ENCODE results near the gene AGRN.
A peak's percentile ranks its signal among the peaks of the same experiment; 100 is the strongest.
"Not testable (repeated sequence)": the region's sequence is repeated elsewhere in the genome, so short reads cannot be mapped to it uniquely, and the experiment has no call there.

The AGRN gene

DNA sequence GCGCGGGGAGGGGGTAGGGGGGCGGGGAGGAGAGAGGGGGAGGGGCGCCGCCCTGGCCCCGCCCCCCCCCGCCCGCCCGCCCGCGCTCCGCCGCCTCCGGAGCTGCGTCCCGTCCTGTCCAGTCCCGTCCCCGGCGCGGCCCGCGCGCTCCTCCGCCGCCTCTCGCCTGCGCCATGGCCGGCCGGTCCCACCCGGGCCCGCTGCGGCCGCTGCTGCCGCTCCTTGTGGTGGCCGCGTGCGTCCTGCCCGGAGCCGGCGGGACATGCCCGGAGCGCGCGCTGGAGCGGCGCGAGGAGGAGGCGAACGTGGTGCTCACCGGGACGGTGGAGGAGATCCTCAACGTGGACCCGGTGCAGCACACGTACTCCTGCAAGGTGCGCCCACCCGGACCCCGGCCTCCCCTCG is at the start of gene AGRN:
AGRN (plus strand) TSS at position 121 of the 405 bp plus-strand sequence; CDS start at position 174, 53 bp downstream.
- no peak for DNase-seq (ENCODE audit: low spot score)

DNA sequence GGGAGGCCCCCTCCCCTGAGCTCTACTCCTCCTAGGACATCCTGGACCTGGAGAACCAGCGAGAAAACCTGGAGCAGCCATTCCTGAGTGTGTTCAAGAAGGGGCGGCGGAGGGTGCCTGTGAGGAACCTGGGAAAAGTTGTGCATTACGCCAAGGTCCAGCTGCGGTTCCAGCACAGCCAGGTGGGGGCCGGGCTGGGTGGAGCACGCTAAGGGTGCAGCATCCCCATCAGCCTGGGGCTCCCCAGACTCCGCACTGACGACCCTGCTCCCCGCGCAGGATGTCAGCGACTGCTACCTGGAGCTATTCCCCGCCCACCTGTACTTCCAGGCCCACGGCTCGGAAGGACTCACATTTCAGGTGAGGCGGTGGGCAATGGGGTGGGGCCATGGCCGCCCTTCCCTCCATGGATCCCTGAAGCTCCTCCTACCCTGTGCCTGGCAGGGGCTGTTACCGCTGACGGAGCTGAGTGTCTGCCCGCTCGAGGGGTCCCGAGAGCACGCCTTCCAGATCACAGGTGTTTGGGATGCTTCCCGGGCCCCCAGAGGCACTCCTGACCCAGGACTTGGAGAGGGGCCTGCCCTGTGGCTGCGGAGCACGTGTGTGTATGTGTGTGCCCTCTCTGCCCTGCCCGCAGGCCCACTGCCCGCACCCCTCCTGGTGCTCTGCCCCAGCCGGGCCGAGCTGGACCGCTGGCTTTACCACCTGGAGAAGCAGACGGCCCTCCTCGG is 49.5 kb upstream of the AGRN start:
- DNase-seq (ENCODE audit: low spot score): no peak

DNA sequence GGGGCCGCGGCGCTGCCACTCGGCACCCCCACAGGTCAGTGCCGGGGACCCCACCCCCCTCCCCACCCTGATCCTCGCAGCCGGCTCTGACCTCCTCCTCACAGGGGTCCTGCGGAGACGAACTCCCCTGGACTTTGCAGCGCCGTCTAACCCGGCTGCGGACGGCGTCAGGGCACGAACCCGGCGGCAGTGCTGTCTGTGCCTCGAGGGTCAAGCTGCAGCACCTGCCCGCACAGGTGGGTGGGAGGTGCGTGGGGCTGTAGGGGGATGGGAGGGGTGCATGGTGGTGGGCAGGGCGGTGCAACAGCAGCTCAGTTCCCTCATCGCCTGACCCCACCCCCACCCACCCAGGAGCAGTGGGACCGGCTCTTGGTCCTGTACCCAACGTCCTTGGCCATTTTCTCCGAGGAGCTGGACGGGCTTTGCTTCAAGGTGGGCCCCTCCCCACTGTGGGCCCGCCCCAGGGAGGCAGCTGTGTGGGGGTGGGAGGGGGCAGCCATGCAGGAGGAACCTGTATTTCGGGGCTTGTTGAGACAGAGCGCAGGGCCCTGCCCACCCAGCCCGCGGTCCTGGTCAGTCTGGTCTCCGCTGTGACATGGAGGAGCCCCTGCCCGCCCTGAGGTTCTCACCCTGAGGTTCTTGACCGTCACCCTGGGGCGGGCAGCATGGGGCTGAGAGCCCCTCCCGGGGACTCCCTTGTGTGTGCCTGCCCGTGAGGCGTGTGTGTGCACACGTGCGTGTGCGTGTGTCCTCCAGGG is 48.8 kb upstream of the AGRN start:
- no peak for DNase-seq (ENCODE audit: low spot score)

DNA sequence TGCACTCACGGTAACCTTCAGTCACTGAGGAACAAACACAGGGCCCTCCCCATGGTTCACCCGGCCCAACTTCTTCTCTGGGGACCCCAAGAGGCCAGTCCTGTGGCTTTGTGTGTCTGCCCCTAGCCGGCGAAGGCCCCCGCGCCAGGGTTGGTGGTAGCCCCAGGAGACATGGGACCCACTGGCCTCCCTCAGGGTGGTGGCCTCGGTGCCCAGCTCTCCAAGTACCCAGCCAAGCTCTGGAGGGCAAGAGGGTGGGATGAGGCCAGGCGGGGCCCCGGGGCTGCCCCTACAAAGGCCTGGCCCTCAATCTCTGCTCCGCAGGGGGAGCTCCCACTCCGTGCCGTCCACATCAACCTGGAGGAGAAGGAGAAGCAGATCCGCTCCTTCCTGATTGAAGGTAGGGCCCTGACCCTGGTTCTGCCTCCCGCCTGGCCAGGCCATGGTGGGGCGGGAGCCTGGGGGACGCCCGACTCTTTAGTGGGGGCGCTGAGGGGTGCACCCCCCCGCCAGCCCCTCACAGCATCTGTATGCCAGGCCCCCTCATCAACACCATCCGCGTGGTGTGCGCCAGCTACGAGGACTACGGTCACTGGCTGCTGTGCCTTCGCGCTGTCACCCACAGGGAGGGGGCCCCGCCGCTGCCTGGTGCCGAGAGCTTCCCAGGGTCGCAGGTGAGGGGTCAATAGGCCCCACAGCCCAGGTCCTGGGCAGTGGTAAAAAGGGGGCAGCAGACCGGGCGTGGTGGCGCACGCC is 48.0 kb upstream of the AGRN start:
- no peak for DNase-seq (ENCODE audit: low spot score)

DNA sequence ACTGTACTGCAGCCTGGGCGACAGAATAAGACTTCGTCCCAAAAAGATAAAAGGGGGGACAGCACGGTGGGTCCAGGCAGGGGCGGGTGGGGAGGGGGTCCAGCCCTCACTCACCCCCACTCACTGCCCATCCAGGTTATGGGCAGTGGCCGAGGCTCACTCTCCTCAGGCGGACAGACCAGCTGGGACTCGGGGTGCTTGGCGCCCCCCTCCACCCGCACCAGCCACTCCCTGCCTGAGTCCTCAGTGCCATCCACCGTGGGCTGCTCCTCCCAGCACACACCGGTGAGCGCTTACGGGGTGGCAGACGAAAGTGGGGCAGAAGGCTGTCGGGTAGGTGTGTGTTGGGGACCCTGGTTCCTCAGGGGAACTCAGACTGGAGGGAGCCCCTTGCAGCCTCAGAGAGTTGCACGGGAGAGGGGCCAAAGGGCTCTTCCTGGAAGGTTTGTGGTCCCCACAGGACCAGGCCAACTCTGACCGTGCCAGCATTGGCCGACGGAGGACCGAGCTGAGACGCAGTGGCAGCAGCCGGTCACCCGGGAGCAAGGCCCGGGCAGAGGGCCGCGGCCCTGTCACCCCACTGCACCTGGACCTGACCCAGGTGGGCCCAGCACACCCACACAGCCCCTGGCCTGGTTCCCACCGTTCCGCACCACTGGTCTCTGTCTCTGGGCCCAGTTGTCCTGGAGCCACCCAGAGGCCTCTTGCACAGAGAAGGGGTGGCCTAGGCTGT is 47.0 kb upstream of the AGRN start:
- DNase-seq (ENCODE audit: low spot score): no peak

DNA sequence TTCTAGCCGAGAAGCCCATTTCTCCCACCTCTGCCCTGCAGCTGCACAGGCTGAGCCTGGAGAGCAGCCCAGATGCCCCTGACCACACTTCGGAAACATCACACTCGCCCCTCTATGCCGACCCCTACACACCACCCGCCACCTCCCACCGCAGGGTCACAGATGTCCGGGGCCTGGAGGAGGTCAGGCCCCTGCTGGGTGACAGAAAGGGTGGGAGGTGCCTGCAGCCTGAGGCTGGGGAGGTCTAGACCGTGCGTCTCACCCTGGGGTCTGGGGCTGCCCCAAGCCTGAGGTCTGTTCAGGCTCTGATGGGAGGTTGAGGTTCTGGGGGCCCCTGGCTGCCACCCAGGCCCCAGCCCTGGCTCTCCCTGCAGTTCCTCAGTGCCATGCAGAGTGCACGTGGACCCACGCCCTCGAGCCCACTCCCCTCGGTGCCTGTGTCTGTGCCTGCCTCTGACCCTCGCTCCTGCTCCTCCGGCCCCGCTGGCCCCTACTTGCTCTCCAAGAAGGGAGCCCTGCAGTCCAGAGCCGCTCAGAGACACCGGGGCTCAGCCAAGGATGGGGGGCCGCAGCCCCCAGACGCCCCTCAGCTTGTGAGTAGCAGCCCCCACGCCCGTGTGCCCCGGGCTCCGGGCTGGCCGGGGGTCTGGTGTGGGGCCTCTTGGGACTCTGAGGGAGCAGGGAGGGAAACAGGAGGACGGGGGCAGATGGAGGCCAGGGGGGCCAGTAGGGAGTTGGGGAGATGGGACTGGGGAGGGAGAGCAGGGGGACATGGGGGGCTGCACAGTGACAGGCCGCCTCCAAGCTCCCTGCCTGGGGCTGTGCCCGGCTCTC is 46.2 kb upstream of the AGRN start:
- no peak for DNase-seq (ENCODE audit: low spot score)

DNA sequence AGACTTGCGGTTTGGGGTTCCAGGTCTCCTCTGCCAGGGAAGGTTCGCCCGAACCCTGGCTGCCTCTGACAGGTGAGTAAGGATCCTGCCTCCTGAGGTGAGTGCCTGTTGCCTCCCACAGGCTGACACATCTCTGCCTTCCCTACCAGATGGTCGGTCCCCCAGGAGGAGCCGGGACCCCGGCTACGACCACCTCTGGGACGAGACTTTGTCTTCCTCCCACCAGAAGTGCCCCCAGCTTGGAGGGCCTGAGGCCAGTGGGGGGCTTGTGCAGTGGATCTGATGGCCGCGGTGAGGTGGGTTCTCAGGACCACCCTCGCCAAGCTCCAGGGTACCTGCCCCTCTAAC is 45.7 kb upstream of the AGRN start:
- no peak for DNase-seq (ENCODE audit: low spot score)

DNA sequence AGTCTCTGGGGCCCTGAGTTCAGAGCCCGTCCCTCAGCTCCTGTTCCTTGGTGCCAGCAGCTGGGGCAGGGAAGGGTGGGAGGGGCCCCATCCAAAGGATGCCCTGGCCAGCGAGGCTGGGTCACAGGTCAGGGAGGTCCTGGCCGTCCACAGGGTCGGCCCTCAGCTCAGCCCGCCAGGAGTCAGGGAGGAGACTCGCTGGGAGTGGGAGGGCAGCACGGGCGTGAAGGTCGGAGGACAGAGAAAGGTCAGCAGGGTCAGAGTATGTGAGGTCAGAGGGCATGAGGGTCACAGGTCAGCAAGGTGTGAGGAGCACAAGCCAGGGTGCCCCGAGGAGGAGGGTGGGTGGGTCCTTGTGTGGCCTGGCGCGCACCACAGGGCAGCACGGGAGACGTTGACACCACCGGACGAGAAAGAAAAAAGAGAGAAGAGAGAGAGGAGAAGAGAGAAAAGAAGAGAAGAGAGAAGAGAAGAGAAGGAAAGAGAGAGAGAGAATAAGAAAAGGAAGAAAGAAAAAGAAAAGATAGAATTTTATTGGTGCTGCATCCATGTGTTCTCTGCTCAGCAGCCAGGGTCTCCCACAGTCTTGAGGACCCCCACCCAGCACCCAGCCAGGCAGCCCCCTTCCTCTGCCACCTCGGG is 45.1 kb upstream of the AGRN start:
- no peak for DNase-seq (ENCODE audit: low spot score)

DNA sequence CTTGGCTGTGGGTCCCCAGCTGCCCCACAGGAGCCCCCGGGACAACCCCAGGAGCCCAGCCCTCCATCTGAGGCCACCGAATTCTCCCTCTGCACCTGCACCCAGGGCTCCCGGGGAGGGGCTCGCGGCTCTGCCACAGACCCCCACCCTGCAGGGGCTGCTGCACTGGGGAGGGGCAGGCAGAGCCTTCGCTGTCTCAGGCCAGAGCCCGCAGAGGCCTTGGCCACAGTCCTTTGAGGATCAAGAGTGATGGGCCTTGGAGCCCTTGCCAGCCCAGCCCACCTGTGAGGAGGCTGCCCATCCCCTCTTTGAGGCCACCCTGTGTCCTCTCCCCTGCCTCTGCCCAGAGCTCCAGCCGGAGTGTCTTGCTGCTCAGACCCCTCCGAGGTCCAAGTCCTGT is 44.6 kb upstream of the AGRN start:
- no peak for DNase-seq (ENCODE audit: low spot score)

DNA sequence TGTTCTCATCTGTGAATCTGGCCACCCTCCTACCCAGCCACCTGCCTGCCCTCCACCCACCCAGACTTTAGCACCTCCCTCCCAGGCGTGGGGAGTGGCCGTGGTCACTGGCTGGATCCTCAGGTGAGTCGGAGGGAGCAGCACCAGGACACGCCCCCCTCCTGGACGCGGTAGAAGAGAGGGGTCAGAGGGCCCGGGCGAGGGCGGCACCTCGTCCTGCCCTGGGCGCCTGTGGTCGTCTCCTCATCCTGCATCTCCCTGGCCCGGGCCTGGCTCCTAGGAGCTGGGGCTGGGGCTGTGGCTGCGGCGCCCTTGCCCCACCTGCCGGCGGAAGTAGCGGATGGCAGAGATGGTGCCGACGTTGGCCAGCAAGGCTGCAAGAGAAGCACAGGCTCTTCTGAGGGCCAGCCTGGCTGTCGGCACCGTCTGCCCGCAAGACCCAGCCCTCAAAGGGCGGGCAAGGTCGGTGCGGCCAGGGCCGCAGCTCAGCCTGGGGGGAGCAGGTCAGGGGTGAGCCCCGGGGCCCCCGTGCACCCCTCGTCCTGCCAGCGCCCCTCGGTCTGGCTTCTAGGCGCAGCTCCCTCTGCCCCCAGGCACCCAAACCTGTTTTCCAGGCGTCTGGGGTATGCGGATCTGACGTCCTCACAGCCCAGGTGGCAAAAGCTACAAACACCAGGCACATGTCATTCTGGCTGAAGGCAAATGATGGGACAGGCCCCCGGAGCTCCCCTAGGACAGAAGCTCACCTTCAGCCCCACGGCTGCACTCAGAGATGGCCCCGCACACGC is 43.8 kb upstream of the AGRN start:
- DNase-seq (ENCODE audit: low spot score): peak; percentile 54

DNA sequence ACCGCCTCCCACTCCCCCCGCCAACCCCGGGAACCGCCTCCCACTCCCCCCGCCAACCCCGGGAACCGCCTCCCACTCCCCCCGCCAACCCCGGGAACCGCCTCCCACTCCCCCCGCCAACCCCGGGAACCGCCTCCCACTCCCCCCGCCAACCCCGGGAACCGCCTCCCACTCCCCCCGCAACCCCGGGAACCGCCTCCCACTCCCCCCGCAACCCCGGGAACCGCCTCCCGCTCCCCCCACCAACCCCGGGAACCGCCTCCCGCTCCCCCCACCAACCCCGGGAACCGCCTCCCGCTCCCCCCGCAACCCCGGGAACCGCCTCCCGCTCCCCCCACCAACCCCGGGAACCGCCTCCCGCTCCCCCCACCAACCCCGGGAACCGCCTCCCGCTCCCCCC is 43.1 kb upstream of the AGRN start:
- not testable (repeated sequence) for DNase-seq (ENCODE audit: low spot score)

DNA sequence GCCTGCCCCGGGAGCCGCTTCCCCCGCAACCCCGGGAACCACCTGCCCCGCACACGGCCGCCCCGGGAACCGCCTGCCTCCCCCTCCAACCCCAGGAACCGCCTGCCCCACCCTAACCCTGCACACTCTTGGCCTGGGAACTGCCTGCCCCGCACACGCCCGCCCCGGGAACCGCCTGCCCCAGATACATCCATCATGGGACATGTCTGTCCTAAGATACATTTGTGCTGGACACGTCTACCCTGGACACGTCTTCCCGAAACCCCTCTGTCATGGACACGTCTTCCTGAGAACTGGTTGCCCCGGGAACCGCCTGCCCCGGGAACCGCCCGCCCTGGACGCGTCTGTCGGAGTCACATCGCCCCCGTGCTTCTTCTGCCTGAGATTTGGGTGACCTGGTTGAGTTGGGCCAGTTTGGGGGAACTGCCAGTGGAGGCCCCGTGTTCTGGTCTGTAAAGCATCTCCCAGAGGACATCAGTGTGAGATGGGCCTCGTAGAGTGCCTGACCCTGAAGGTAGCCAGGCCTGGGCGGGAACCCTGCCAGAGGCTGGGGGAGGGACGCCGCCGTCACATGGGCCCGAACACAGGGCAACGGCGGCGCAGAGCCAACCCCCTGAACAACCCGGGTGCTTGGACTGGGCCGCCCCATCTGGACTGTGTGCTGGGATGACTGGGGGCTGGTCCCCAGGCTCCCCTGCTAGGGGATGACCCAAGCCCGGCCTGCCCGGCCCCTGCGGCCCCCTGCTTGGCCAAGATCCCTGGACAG is 41.7 kb upstream of the AGRN start:
- no peak for DNase-seq (ENCODE audit: low spot score)

DNA sequence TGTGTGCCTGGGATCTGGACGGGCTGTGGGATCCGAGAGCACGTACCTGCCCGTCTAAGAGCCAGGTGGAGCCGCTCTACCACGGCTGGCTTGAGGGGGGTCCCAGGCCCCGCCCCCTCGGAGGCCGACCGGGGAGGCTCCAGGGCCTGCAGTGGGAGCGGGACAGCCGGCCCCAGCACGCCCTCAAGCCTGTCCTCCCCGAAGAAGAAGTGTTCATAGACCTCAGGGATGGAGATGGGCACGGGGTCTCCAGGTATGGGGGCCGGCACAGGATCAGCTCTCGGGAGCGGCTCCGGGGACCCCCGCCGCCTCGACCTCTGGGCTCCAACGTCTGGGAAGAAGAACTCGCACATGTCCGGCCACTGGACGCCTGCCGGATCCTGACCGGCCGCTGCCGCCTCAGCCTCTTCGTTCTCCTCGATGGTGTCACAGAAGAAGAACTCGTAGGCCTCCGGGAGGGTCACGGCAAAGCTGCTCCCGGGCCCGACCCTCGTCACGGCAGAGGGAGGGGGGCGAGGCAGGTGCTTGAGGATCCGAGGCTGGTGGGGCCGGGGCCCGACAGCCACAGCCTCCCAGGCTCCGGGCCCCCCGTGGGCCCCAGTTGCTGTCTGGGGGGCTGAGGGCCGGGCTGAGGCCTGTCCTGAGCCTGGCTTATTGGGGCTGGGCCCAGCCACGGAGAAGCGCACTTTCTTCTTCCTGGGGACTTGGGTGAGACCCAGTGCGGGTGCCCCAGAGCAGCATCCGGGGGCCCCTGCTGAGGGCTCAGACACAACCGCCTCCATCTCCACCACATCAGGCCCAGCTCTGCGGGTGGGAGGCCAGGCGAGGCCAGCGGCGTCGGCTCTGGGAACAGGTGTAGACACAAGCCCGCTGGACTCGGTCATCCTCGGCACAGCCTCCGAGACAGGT is 40.8 kb upstream of the AGRN start:
- DNase-seq (ENCODE audit: low spot score): no peak

DNA sequence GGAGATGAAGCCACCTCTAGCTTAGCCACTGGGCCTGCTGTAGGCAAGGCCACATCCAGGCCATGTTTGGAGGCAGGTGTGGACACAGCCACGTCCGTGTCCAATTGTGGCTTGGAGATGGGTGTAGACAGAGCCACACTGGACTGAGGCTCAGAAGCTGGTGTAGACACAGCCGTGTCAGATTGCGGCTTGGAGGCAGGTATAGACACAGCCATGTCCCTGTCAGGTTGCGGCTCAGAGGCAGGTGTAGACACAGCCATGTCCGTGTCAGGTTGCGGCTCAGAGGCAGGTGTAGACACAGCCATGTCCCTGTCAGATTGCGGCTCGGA is 40.2 kb upstream of the AGRN start:
- DNase-seq (ENCODE audit: low spot score): no peak

DNA sequence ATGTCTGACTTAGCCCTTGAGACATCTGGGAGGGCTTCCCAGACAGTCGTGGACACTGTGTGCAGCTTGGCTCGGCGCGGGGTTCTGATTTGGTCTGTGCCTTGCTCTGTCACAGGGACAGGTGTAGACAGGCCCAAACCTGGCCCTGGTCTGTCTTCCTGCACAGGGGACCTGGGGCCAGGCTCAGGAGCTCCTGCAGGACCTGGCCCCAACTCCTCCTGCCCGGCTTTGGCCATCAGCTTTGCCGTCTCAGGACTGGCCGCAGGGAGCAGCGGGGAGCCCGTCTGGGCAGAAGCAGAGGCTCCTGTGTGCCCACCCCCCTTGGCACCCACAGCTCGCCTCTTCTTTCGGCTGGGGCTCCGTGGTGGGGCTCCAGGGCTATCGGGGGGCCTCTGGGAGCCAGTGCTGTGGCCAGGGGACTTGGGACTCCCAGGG is 39.8 kb upstream of the AGRN start:
- no peak for DNase-seq (ENCODE audit: low spot score)

DNA sequence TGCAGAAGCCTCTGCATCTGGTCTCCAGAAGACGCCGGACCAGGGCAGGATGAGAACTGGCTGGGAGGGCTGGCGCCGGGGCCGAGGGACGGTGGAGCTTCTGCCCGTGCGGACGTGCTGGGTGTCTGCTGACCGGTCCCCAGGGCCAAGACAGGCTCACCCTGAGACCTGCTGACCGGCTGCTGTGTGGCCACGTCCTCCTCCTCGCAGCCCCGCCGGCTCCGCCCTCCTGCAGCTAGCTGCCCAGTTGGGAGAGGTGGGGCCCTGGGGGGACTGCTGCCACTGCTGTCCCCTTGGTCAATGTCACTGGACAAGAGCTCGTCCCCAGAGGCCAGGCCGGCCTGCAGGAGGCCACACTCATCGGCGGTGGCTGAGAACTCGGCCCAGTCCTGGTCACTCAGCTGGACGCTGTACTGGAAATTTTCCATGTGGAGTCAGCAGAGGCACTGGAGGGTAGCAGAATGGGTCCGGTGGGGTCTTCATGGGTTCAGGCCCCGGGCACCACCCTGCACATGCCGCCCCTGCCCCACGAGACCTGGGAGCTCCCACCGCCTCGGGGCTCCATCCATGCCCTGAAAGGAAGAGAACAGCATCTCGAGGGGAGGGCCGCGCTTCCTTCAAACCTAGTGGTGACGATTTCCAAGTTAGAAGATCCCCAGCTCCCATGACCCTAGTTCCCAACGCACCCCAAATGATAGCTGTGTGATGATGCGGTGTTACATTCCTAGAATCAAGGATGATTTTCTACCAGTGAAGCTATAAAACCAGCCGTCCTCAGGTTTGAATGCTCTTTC is 39.1 kb upstream of the AGRN start:
- DNase-seq (ENCODE audit: low spot score): no peak

DNA sequence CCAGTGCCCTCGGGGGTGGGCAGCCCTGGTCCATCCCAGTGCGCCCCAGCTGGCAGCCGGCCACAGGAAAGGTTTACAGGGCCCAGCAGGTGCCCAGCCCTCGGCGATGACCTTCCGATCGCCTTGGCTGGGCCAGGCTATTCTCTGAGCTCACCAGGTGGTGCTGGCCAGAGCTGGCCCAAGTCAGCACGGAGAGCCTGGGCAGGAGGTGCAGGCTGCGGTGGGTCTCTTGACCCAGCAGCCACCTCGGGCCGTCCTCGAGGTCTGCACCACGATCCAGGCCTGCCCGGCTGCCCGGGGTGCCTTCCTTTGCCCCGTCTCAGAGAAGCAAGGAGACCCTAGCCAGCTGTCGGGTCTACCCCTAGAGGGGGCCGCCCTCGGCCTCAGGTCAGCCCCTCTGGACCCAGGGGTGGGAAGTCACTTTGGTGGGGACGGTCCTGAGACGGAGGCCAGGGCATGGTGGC is 38.4 kb upstream of the AGRN start:
- DNase-seq (ENCODE audit: low spot score): no peak

Measured in CD4-positive, alpha-beta T cell treated with Interleukin-6 at 100 ng/mL for 8 hours (primary cell).